ENCODE data around the gene CREB5.

The CREB5 gene

GRCh38 chr7:28731092-28731658 is 318.9 kb downstream of the CREB5 start:
- Histone ChIP-seq H3K4me1 (ENCODE audit: control insufficient read depth, insufficient read depth, low read length) (peaks cover 6% of the 10 kb centered on the region; the same call in 1 of the 2 replicates), H3K27me3 (ENCODE audit: control insufficient read depth, insufficient read depth, low read length) (no peaks in the 10 kb centered on the region), H3K4me3 (ENCODE audit: low read length) (no peak overlapping the region), H3K9me3 (ENCODE audit: control insufficient read depth, insufficient read depth, low read length) (no peaks in the 10 kb centered on the region), H3K36me3 (ENCODE audit: control insufficient read depth, insufficient read depth, low read length) (no peaks in the 10 kb centered on the region), H3K27ac (ENCODE audit: low read length) (no peak overlapping the region)
- DNase-seq (ENCODE audit: low read depth, low spot score), result no peak
- no CpG with 5 or more reads among the region's 5 CpGs for WGBS (ENCODE audit: insufficient coverage, insufficient read length)

GRCh38 chr7:28732071-28732869 is 320.0 kb downstream of the CREB5 start:
- DNase-seq (ENCODE audit: low read depth, low spot score), result no peak
- Histone ChIP-seq H3K36me3 (ENCODE audit: control insufficient read depth, insufficient read depth, low read length) (no peaks in the 10 kb centered on the region), H3K27me3 (ENCODE audit: control insufficient read depth, insufficient read depth, low read length) (no peaks in the 10 kb centered on the region), H3K9me3 (ENCODE audit: control insufficient read depth, insufficient read depth, low read length) (no peaks in the 10 kb centered on the region), H3K4me3 (ENCODE audit: low read length) (no peak overlapping the region), H3K27ac (ENCODE audit: low read length) (no peak overlapping the region), H3K4me1 (ENCODE audit: control insufficient read depth, insufficient read depth, low read length) (peaks cover 6% of the 10 kb centered on the region; the same call in 1 of the 2 replicates)
- WGBS (ENCODE audit: insufficient coverage, insufficient read length), result no CpG with 5 or more reads among the region's 11 CpGs

GRCh38 chr7:28733035-28733434 is 320.7 kb downstream of the CREB5 start:
- no CpG with 5 or more reads among the region's 2 CpGs for WGBS (ENCODE audit: insufficient coverage, insufficient read length)
- no peak for DNase-seq (ENCODE audit: low read depth, low spot score)
- no peaks in the 10 kb centered on the region for H3K27me3 ChIP-seq (ENCODE audit: control insufficient read depth, insufficient read depth, low read length)
- H3K4me3 ChIP-seq (ENCODE audit: low read length), result no peak overlapping the region
- no peak overlapping the region for H3K27ac ChIP-seq (ENCODE audit: low read length)
- H3K4me1 ChIP-seq (ENCODE audit: control insufficient read depth, insufficient read depth, low read length), result peaks cover 6% of the 10 kb centered on the region; the same call in 1 of the 2 replicates
- no peaks in the 10 kb centered on the region for H3K36me3 ChIP-seq (ENCODE audit: control insufficient read depth, insufficient read depth, low read length)
- no peaks in the 10 kb centered on the region for H3K9me3 ChIP-seq (ENCODE audit: control insufficient read depth, insufficient read depth, low read length)

GRCh38 chr7:28738412-28738811 is 326.1 kb downstream of the CREB5 start:
- H3K27me3 ChIP-seq (ENCODE audit: control insufficient read depth, insufficient read depth, low read length), result no peaks in the 10 kb centered on the region

GRCh38 chr7:28739128-28739527 is 326.8 kb downstream of the CREB5 start:
- no peak overlapping the region for H3K4me3 ChIP-seq (ENCODE audit: low read length)
- H3K27me3 ChIP-seq (ENCODE audit: control insufficient read depth, insufficient read depth, low read length), result no peaks in the 10 kb centered on the region
- H3K9me3 ChIP-seq (ENCODE audit: control insufficient read depth, insufficient read depth, low read length), result no peaks in the 10 kb centered on the region
- no peak for DNase-seq (ENCODE audit: low read depth, low spot score)
- no peak overlapping the region for H3K27ac ChIP-seq (ENCODE audit: low read length)
- H3K4me1 ChIP-seq (ENCODE audit: control insufficient read depth, insufficient read depth, low read length), result peaks cover 4% of the 10 kb centered on the region; the same call in 1 of the 2 replicates
- WGBS (ENCODE audit: insufficient coverage, insufficient read length), result no CpG with 5 or more reads among the region's 3 CpGs
- no peaks in the 10 kb centered on the region for H3K36me3 ChIP-seq (ENCODE audit: control insufficient read depth, insufficient read depth, low read length)

More at GRCh38 chr7:28738412-28738811, 326.1 kb downstream of the CREB5 start:
- H3K27ac ChIP-seq (ENCODE audit: low read length), result no peak overlapping the region
- no peak overlapping the region for H3K4me3 ChIP-seq (ENCODE audit: low read length)
- H3K36me3 ChIP-seq (ENCODE audit: control insufficient read depth, insufficient read depth, low read length), result no peaks in the 10 kb centered on the region
- H3K9me3 ChIP-seq (ENCODE audit: control insufficient read depth, insufficient read depth, low read length), result no peaks in the 10 kb centered on the region
- H3K4me1 ChIP-seq (ENCODE audit: control insufficient read depth, insufficient read depth, low read length), result peaks cover 7% of the 10 kb centered on the region; the same call in 1 of the 2 replicates
- WGBS (ENCODE audit: insufficient coverage, insufficient read length), result no CpG with 5 or more reads among the region's 5 CpGs
- DNase-seq (ENCODE audit: low read depth, low spot score), result no peak

GRCh38 chr7:28739826-28740225 is 327.5 kb downstream of the CREB5 start:
- H3K27ac ChIP-seq (ENCODE audit: low read length), result no peak overlapping the region
- H3K4me3 ChIP-seq (ENCODE audit: low read length), result no peak overlapping the region
- H3K4me1 ChIP-seq (ENCODE audit: control insufficient read depth, insufficient read depth, low read length), result peaks cover 4% of the 10 kb centered on the region; the same call in 1 of the 2 replicates
- no peak for DNase-seq (ENCODE audit: low read depth, low spot score)
- no peaks in the 10 kb centered on the region for H3K36me3 ChIP-seq (ENCODE audit: control insufficient read depth, insufficient read depth, low read length)
- WGBS (ENCODE audit: insufficient coverage, insufficient read length), result no CpG with 5 or more reads among the region's 5 CpGs
- no peaks in the 10 kb centered on the region for H3K9me3 ChIP-seq (ENCODE audit: control insufficient read depth, insufficient read depth, low read length)
- H3K27me3 ChIP-seq (ENCODE audit: control insufficient read depth, insufficient read depth, low read length), result no peaks in the 10 kb centered on the region

GRCh38 chr7:28744951-28745350 is 332.6 kb downstream of the CREB5 start:
- Histone ChIP-seq H3K27me3 (ENCODE audit: control insufficient read depth, insufficient read depth, low read length) (no peaks in the 10 kb centered on the region), H3K4me3 (ENCODE audit: low read length) (no peak overlapping the region), H3K27ac (ENCODE audit: low read length) (no peak overlapping the region), H3K4me1 (ENCODE audit: control insufficient read depth, insufficient read depth, low read length) (peaks cover under 1% of the 10 kb centered on the region; the same call in 1 of the 2 replicates), H3K36me3 (ENCODE audit: control insufficient read depth, insufficient read depth, low read length) (no peaks in the 10 kb centered on the region), H3K9me3 (ENCODE audit: control insufficient read depth, insufficient read depth, low read length) (no peaks in the 10 kb centered on the region)
- WGBS (ENCODE audit: insufficient coverage, insufficient read length), result no CpG with 5 or more reads among the region's 4 CpGs
- DNase-seq (ENCODE audit: low read depth, low spot score), result no peak

- no peak for DNase-seq (ENCODE audit: low read depth, low spot score)
- Histone ChIP-seq H3K4me3 (ENCODE audit: low read length) (no peak overlapping the region), H3K27me3 (ENCODE audit: control insufficient read depth, insufficient read depth, low read length) (no peaks in the 10 kb centered on the region), H3K36me3 (ENCODE audit: control insufficient read depth, insufficient read depth, low read length) (no peaks in the 10 kb centered on the region), H3K4me1 (ENCODE audit: control insufficient read depth, insufficient read depth, low read length) (no peaks in the 10 kb centered on the region), H3K27ac (ENCODE audit: low read length) (no peak overlapping the region), H3K9me3 (ENCODE audit: control insufficient read depth, insufficient read depth, low read length) (no peaks in the 10 kb centered on the region)
- no CpG with 5 or more reads among the region's 3 CpGs for WGBS (ENCODE audit: insufficient coverage, insufficient read length)
Observed at GRCh38 chr7:28745351-28745750, 333.0 kb downstream of the CREB5 start.

- H3K27me3 ChIP-seq (ENCODE audit: control insufficient read depth, insufficient read depth, low read length), result no peaks in the 10 kb centered on the region
- H3K4me1 ChIP-seq (ENCODE audit: control insufficient read depth, insufficient read depth, low read length), result no peaks in the 10 kb centered on the region
- no peak overlapping the region for H3K27ac ChIP-seq (ENCODE audit: low read length)
- no peak for DNase-seq (ENCODE audit: low read depth, low spot score)
- H3K36me3 ChIP-seq (ENCODE audit: control insufficient read depth, insufficient read depth, low read length), result no peaks in the 10 kb centered on the region
- H3K9me3 ChIP-seq (ENCODE audit: control insufficient read depth, insufficient read depth, low read length), result no peaks in the 10 kb centered on the region
- no peak overlapping the region for H3K4me3 ChIP-seq (ENCODE audit: low read length)
- no CpG with 5 or more reads among the region's 5 CpGs for WGBS (ENCODE audit: insufficient coverage, insufficient read length)
Observed at GRCh38 chr7:28747404-28747803, 335.1 kb downstream of the CREB5 start.

GRCh38 chr7:28747854-28748253 is 335.5 kb downstream of the CREB5 start:
- no CpG with 5 or more reads among the region's 3 CpGs for WGBS (ENCODE audit: insufficient coverage, insufficient read length)
- DNase-seq (ENCODE audit: low read depth, low spot score), result no peak
- H3K9me3 ChIP-seq (ENCODE audit: control insufficient read depth, insufficient read depth, low read length), result no peaks in the 10 kb centered on the region
- no peak overlapping the region for H3K4me3 ChIP-seq (ENCODE audit: low read length)
- H3K36me3 ChIP-seq (ENCODE audit: control insufficient read depth, insufficient read depth, low read length), result no peaks in the 10 kb centered on the region
- H3K4me1 ChIP-seq (ENCODE audit: control insufficient read depth, insufficient read depth, low read length), result no peaks in the 10 kb centered on the region
- no peak overlapping the region for H3K27ac ChIP-seq (ENCODE audit: low read length)
- H3K27me3 ChIP-seq (ENCODE audit: control insufficient read depth, insufficient read depth, low read length), result no peaks in the 10 kb centered on the region

All from iPS DF 6.9 (cell line).